Body of pancreas (tissue), 4 donors: ENCODE measurements around the gene RICTOR.

Experiments used
- POLR2A ChIP-seq, 3 donors: fragments of 450-650 bp; IDR thresholded peaks; one replicate each; pipeline ENCODE4 v1.6.1; 2016; ENCODE audit warnings: antibody characterized with exemption in 3 of 3, mild to moderate bottlenecking in 2 of 3
- TF ChIP-seq, protein P1 (sequence below), 7 experiments: fragments of 450-650 bp in 4 of 7; fragments of 200-600 bp in 3 of 7; sonication (generic) in 3 of 7; IDR thresholded peaks; one replicate each; pipeline ENCODE4 v1.5.1; 2016 to 2019; ENCODE audit warnings: antibody characterized with exemption in 7 of 7

DNA sequence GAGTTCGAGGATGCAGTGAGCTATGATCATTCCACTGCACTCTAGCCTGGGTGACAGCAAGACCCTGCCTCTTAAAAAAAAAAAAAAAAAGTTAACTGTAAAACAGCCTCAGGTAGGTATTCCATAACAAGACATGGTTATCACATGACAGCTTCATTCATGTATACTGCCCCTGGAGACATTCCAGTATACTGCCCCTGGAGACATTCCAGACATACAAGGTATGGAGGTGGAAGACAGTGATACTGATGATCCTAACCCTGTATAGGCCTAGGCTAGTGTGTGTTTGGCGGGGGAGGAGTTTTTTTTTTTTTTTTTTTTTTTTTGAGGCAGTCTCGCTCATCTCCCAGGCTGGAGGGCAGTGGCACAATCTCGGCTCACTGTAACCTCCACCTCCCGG lies 105.5 kb downstream of the RICTOR start:
- TF ChIP-seq, protein P1, sequence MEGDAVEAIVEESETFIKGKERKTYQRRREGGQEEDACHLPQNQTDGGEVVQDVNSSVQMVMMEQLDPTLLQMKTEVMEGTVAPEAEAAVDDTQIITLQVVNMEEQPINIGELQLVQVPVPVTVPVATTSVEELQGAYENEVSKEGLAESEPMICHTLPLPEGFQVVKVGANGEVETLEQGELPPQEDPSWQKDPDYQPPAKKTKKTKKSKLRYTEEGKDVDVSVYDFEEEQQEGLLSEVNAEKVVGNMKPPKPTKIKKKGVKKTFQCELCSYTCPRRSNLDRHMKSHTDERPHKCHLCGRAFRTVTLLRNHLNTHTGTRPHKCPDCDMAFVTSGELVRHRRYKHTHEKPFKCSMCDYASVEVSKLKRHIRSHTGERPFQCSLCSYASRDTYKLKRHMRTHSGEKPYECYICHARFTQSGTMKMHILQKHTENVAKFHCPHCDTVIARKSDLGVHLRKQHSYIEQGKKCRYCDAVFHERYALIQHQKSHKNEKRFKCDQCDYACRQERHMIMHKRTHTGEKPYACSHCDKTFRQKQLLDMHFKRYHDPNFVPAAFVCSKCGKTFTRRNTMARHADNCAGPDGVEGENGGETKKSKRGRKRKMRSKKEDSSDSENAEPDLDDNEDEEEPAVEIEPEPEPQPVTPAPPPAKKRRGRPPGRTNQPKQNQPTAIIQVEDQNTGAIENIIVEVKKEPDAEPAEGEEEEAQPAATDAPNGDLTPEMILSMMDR (IDR thresholded peaks at IDR 0.05), result no peak
- TF ChIP-seq POLR2A (IDR thresholded peaks at IDR 0.05), result no peak
